MCF 10A (cell line): Measurements from ENCODE around the gene SYCP2L. TPM values are rescaled to one million over a fixed set of nuclear protein-coding genes. Genes with fewer than 3 reads are reported as not detected.

Experiments used
- BruUV-seq: library from RNA; stranded (reverse); fragments of 400-500 nt; replicated peaks from 2 replicates; lab custom pipeline; 2021; lab: Mats Ljungman, UMichigan
- CTCF ChIA-PET: fragments of 300-600 bp; sonication (Branson Sonifier 250); formaldehyde crosslinking; extraction: SDS; loops from one replicate; lab custom pipeline; 2021; ENCODE audit warnings: antibody characterized with exemption, inconsistent platforms; lab: Yijun Ruan, JAX
- POLR2A ChIA-PET: fragments of 300-600, 350-650 bp; sonication (Branson Sonifier 250); formaldehyde crosslinking; extraction: SDS; loops from one replicate; lab custom pipeline; 2020; ENCODE audit warnings: antibody characterized with exemption, inconsistent platforms; lab: Yijun Ruan, JAX
- DNase-seq: peaks from one replicate; pipeline ENCODE4 v3.0.0-alpha.2; 2018; ENCODE audit not compliant: unreplicated experiment
- H3K27ac Mint-ChIP-seq: one replicate; pipeline ENCODE4 v1.8.0; 2022; ENCODE audit warnings: mild to moderate bottlenecking, low read depth, mixed read lengths; ENCODE audit not compliant: unreplicated experiment
- H3K27me3 Mint-ChIP-seq: one replicate; pipeline ENCODE4 v1.8.0; 2022; ENCODE audit warnings: mixed read lengths; ENCODE audit not compliant: insufficient read depth, unreplicated experiment
- H3K36me3 Mint-ChIP-seq: one replicate; pipeline ENCODE4 v1.8.0; 2022; ENCODE audit warnings: mild to moderate bottlenecking, moderate library complexity, mixed read lengths; ENCODE audit not compliant: insufficient read depth, unreplicated experiment
- H3K4me1 Mint-ChIP-seq: one replicate; pipeline ENCODE4 v1.8.0; 2022; ENCODE audit warnings: mixed read lengths; ENCODE audit not compliant: insufficient read depth, unreplicated experiment
- H3K4me3 Mint-ChIP-seq: one replicate; pipeline ENCODE4 v1.8.0; 2022; ENCODE audit warnings: mild to moderate bottlenecking, moderate library complexity, mixed read lengths; ENCODE audit not compliant: unreplicated experiment
- H3K9me3 Mint-ChIP-seq: one replicate; pipeline ENCODE4 v1.8.0; 2022; ENCODE audit warnings: mixed read lengths; ENCODE audit not compliant: unreplicated experiment
- CTCF ChIP-seq: fragments of 200-600 bp; IDR thresholded peaks from one replicate; pipeline ENCODE4 v1.8.0; 2022; ENCODE audit warnings: antibody characterized with exemption, mild to moderate bottlenecking; ENCODE audit not compliant: unreplicated experiment
- intact Hi-C: fragments of 100-400 bp; cut with micrococcal nuclease; formaldehyde crosslinking; loops from 2 replicates; pipeline ENCODE4 v1.14.1; 2022
- total RNA-seq: library from RNA; stranded (reverse); gene quantifications from 2 replicates; pipeline ENCODE4 v1.2.3, GENCODE V29; 2022

Gene SYCP2L
- total RNA-seq, 1 experiment from 2014 or later, result not detected

- TF ChIP-seq CTCF, result peak; percentile 69
- intact Hi-C loops, result no loop called here
- H3K27ac Mint-ChIP-seq, result no peak overlapping the region
- no peaks in the 10 kb centered on the region for H3K27me3 Mint-ChIP-seq
- peaks cover 5% of the 10 kb centered on the region for H3K4me1 Mint-ChIP-seq
- peaks cover 6% of the 10 kb centered on the region for H3K9me3 Mint-ChIP-seq
- ChIA-PET CTCF (interaction anchor here (0.5 to 10.0 kb wide), 20 partner anchors 14 to 629 kb away, joined by 3 to 285 read pairs (median 4); no protein-coding TSS in a partner anchor), POLR2A (interaction anchor here (0.9 to 1.3 kb wide), 2 partner anchors 57 to 115 kb away, joined by 3 to 4 read pairs; no protein-coding TSS in a partner anchor)
- H3K36me3 Mint-ChIP-seq, result no peaks in the 10 kb centered on the region
- H3K4me3 Mint-ChIP-seq, result no peak overlapping the region
- no TSS peak for BruUV-seq
- peak; percentile 75 for DNase-seq
These were observed 67.7 kb downstream of the SYCP2L start for GRCh38 chr6:10954590-10955010.

- H3K9me3 Mint-ChIP-seq, result peaks cover 6% of the 10 kb centered on the region
- H3K27ac Mint-ChIP-seq, result no peak overlapping the region
- intact Hi-C loops, result no loop called here
- BruUV-seq, result no TSS peak
- no peak overlapping the region for H3K4me3 Mint-ChIP-seq
- ChIA-PET CTCF (interaction anchor here (0.6 to 1.7 kb wide), 6 partner anchors 12 to 476 kb away, joined by 3 to 4 read pairs (median 3); no protein-coding TSS in a partner anchor), POLR2A (no interaction called here)
- H3K4me1 Mint-ChIP-seq, result peaks cover 5% of the 10 kb centered on the region
- DNase-seq, result no peak
- no peaks in the 10 kb centered on the region for H3K27me3 Mint-ChIP-seq
- H3K36me3 Mint-ChIP-seq, result no peaks in the 10 kb centered on the region
- no peak for TF ChIP-seq CTCF
These were observed 69.9 kb downstream of the SYCP2L start for GRCh38 chr6:10956776-10957175.

GRCh38 chr6:10957414-10957886, 70.6 kb downstream of the SYCP2L start:
- no peak for TF ChIP-seq CTCF
- intact Hi-C loops, result no loop called here
- H3K9me3 Mint-ChIP-seq, result peaks cover 6% of the 10 kb centered on the region
- no peak overlapping the region for H3K4me3 Mint-ChIP-seq
- no TSS peak for BruUV-seq
- no peaks in the 10 kb centered on the region for H3K27me3 Mint-ChIP-seq
- ChIA-PET CTCF (interaction anchor here (0.7 to 1.7 kb wide), 6 partner anchors 11 to 266 kb away, joined by 3 to 4 read pairs (median 3); no protein-coding TSS in a partner anchor), POLR2A (interaction anchor here (0.6 kb wide), 1 partner anchor 17 kb away, joined by 3 read pairs; no protein-coding TSS in a partner anchor)
- no peak overlapping the region for H3K27ac Mint-ChIP-seq
- DNase-seq, result no peak
- peaks cover 5% of the 10 kb centered on the region for H3K4me1 Mint-ChIP-seq
- H3K36me3 Mint-ChIP-seq, result no peaks in the 10 kb centered on the region

DNA sequence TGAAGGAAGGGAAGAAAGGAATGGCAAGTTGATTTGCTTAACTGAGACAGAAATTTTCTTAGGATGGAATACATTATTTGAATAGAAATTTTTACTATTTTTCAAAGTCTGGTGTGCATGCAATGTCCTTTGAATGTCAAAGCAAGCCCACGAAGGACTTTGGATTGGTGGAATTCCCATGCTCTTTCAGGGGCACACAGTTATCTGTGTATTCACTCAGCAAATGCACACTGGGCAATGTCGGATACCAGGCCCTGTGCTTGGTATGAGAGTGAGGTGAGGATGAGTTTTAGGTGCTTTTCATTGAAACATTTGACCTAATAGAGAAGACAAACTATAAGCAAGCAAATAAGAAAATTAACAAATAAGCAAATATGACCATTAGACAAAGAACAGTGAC, 73.3 kb downstream of the SYCP2L start:
- DNase-seq, result no peak
- no peak for TF ChIP-seq CTCF
- Mint-ChIP-seq H3K27ac (no peak overlapping the region), H3K27me3 (no peaks in the 10 kb centered on the region), H3K4me1 (peaks cover 6% of the 10 kb centered on the region), H3K36me3 (no peaks in the 10 kb centered on the region), H3K9me3 (peaks cover 8% of the 10 kb centered on the region), H3K4me3 (no peak overlapping the region)
- BruUV-seq, result no TSS peak
- CTCF ChIA-PET, result interaction anchor here (0.6 to 0.9 kb wide), 3 partner anchors 9 to 160 kb away, joined by 3 to 4 read pairs (median 3); no protein-coding TSS in a partner anchor
- POLR2A ChIA-PET, result no interaction called here
- intact Hi-C loops, result no loop called here
